Peyer's patch (tissue), 4 donors: Measurements from ENCODE around the gene SLC22A23. TPM values are rescaled to one million over a fixed set of nuclear protein-coding genes. Genes with fewer than 3 reads are reported as not detected.

ENCODE experiments used
- DNase-seq, 3 donors: peaks; one replicate each; pipeline ENCODE4 v3.0.0-alpha.2; 2017 to 2019
- H3K27ac ChIP-seq, 4 donors: fragments of 200-600 bp; sonication (generic); one replicate each; pipeline ENCODE4 v1.5.1; 2016 to 2019
- H3K27me3 ChIP-seq, 2 donors: fragments of 200-600 bp; sonication (generic); one replicate each; pipeline ENCODE4 v1.5.1; 2019
- H3K36me3 ChIP-seq, 3 donors: fragments of 200-600 bp; sonication (generic); one replicate each; pipeline ENCODE4 v1.5.1; 2016 to 2019
- H3K4me1 ChIP-seq, 4 donors: fragments of 200-600 bp; sonication (generic); one replicate each; pipeline ENCODE4 v1.5.1; 2016 to 2019
- H3K4me3 ChIP-seq, 4 donors: fragments of 200-600 bp; sonication (generic); 1 replicate in 3 of 4; 2 replicates in 1 of 4; pipeline ENCODE4 v1.5.1; 2016 to 2019; ENCODE audit warnings: mild to moderate bottlenecking in 1 of 4
- H3K9me3 ChIP-seq, 4 donors: fragments of 200-600 bp; sonication (generic); one replicate each; pipeline ENCODE4 v1.5.1; 2016 to 2019; ENCODE audit warnings: mild to moderate bottlenecking in 1 of 4
- CTCF ChIP-seq, 6 experiments: fragments of 450-650 bp in 4 of 6; fragments of 200-600 bp in 2 of 6; sonication (generic) in 1 of 6; IDR thresholded peaks; one replicate each; pipeline ENCODE4 v1.5.1; 2017 to 2019; ENCODE audit warnings: antibody characterized with exemption in 6 of 6, mild to moderate bottlenecking in 3 of 6, moderate library complexity in 1 of 6
- POLR2A ChIP-seq, 2 donors: fragments of 450-650 bp; IDR thresholded peaks; one replicate each; pipeline ENCODE4 v1.5.1; 2017; ENCODE audit warnings: antibody characterized with exemption in 2 of 2, mild to moderate bottlenecking in 2 of 2, moderate library complexity in 2 of 2
- total RNA-seq, 4 donors: library from RNA; depleted of rRNA; stranded (reverse); fragments of >200 nt; gene quantifications; one replicate each; pipeline ENCODE4 v1.1.0, GENCODE V29; 2016

SLC22A23 gene, protein sequence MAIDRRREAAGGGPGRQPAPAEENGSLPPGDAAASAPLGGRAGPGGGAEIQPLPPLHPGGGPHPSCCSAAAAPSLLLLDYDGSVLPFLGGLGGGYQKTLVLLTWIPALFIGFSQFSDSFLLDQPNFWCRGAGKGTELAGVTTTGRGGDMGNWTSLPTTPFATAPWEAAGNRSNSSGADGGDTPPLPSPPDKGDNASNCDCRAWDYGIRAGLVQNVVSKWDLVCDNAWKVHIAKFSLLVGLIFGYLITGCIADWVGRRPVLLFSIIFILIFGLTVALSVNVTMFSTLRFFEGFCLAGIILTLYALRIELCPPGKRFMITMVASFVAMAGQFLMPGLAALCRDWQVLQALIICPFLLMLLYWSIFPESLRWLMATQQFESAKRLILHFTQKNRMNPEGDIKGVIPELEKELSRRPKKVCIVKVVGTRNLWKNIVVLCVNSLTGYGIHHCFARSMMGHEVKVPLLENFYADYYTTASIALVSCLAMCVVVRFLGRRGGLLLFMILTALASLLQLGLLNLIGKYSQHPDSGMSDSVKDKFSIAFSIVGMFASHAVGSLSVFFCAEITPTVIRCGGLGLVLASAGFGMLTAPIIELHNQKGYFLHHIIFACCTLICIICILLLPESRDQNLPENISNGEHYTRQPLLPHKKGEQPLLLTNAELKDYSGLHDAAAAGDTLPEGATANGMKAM
- 100 to 1,000 TPM in 2 of 4 donors, 10 to 100 TPM in 2; 22.3 to 145 (median 91.6) TPM for total RNA-seq

DNA sequence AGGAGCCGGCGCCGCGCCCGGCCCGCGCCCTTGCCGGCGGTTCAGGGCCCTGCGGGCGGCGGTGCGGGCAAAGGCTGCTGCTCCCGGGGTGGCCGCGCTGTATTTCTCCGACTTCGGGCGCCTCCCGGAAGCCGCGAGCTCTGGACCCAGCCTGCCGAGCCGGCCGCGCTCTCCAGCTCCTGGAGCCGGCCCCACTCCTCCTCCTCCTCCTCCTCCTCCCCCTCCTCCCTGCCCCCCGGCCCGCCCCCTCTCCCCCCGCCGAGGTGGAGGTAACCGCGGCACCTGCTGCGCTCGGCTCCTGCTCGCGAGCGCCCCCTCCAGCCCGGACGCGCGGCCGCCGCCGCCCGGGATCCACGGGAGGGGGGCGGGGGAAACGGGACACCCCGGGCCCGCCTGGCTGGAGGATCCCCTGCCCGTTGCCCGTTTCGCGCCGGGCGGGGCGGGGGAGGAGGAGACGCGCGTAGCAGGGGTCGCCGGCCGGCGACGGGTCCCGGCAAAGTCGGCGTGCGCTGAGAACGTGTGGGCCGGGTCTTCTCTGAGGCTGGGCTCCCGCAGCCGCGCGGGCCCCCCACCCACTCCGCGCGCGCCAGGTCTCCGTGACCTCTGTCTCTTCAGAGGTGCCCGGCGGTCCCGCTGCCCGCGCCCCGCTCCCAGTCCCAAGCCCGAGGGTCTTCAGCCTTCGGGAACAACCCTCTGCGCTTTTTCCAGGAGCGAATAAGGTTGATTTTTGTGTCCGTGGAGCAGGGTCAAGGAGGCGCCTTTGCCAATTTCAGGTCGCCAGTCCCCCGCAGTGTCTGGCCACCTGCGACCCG is at the start of gene SLC22A23:
Gene SLC22A23 (minus strand): TSS at position 153 of the 812 bp plus-strand sequence. CDS start 491 bp downstream, outside the sequence.
- H3K4me1 ChIP-seq, result peaks cover 0 to 16% (median 13%) of the 10 kb centered on the region in 4 donors
- TF ChIP-seq CTCF (IDR thresholded peaks at IDR 0.05) (peak in 5 of 6 experiments; percentile 61 to 83 (median 78)), POLR2A (IDR thresholded peaks at IDR 0.05) (peak; percentile 33 to 79)
- H3K9me3 ChIP-seq, result no peaks in the 10 kb centered on the region
- no peaks in the 10 kb centered on the region for H3K36me3 ChIP-seq
- no peaks in the 10 kb centered on the region for H3K27me3 ChIP-seq
- DNase-seq, result peak; percentile 57 to 93 (median 87)
- peak within 1 kb of the TSS; percentile 51 to 79 (median 64) for H3K4me3 ChIP-seq
- peak within 1 kb of the TSS; percentile 49 to 82 (median 66) for H3K27ac ChIP-seq

DNA sequence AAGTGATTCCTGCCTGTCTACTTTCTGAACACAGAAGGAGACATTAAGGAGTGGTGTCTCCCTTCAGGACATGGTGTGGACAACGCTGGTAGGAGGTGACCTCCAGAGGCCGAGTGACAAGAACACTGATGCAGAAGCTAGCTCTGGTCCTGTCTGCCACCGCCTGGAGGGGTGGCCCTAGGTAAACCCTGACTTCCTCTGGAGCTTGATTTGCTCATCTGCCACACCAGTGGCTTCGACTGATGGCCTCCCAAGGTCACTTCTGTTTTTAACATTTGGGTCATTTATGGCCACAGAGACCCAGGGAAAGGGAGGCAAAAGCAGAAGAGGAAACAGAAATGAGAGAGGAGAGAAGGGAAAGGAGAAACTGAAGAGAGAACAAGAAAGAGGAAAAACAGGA is 49.4 kb upstream of the SLC22A23 start:
- Histone ChIP-seq H3K4me1 (no peaks in the 10 kb centered on the region), H3K27me3 (no peaks in the 10 kb centered on the region), H3K4me3 (no peak overlapping the region), H3K36me3 (no peaks in the 10 kb centered on the region), H3K9me3 (no peaks in the 10 kb centered on the region), H3K27ac (no peak overlapping the region)
- TF ChIP-seq POLR2A (IDR thresholded peaks at IDR 0.05) (no peak), CTCF (IDR thresholded peaks at IDR 0.05) (no peak)
- no peak for DNase-seq

DNA sequence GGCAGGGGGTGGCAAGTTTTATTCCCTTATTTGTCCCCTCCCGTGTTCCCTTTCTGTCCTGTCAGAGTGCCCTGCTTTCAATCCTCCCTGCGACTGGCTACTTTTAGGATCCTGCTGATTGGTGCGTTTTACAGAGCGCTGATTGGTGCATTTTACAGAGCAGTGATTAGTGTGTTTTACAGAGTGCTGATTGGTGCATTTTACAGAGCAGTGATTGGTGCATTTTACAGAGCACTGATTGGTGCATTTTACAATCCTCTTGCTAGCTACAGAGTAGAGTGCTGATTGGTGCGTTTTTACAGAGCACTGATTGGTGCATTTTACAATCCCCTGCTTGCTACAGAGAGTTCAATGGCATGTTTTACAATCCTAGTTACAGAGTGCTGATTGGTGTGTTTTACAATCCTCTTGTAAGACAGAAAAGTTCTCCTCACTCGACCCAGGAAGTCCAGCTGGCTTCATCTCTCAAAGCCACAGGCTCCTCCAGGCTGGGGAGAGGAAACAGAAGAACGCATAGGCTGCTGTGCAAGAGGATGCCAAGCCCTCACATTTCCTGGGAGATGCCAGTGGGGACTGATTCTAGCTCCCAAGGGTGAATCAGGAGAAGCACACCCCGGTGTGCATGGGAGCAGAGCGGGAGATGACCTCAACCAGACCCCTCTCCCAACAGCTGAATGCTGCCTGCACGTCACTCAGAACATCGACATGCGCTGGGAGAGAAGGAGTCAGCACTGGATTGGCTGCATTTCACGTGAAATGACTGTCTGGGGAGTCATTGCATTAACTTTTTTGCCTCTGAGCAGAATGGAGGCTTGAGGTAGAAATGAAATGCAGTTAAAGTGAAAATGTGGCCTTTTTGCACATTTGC is 48.3 kb upstream of the SLC22A23 start:
- H3K4me1 ChIP-seq, result no peaks in the 10 kb centered on the region
- no peak for DNase-seq
- H3K36me3 ChIP-seq, result no peaks in the 10 kb centered on the region
- no peaks in the 10 kb centered on the region for H3K27me3 ChIP-seq
- no peaks in the 10 kb centered on the region for H3K9me3 ChIP-seq
- H3K27ac ChIP-seq, result no peak overlapping the region
- no peak overlapping the region for H3K4me3 ChIP-seq
- no peak for TF ChIP-seq POLR2A (IDR thresholded peaks at IDR 0.05)
- no peak for TF ChIP-seq CTCF (IDR thresholded peaks at IDR 0.05)

GRCh38 chr6:3504354-3504753 is 47.5 kb upstream of the SLC22A23 start:
- TF ChIP-seq CTCF (IDR thresholded peaks at IDR 0.05), result no peak
- no peak for TF ChIP-seq POLR2A (IDR thresholded peaks at IDR 0.05)
- no peaks in the 10 kb centered on the region for H3K36me3 ChIP-seq
- no peaks in the 10 kb centered on the region for H3K9me3 ChIP-seq
- no peak overlapping the region for H3K27ac ChIP-seq
- no peaks in the 10 kb centered on the region for H3K27me3 ChIP-seq
- H3K4me1 ChIP-seq, result no peaks in the 10 kb centered on the region
- no peak for DNase-seq
- no peak overlapping the region for H3K4me3 ChIP-seq
